H7 (cell line): ENCODE measurements around the gene TAL1. TPM values are rescaled to one million over a fixed set of nuclear protein-coding genes. Genes with fewer than 3 reads are reported as not detected.

Source experiments
- DNase-seq: peaks from one replicate; pipeline ENCODE4 v3.0.0; 2012
- H3K27me3 ChIP-seq: 2 replicates; pipeline ENCODE4 v1.6.0; 2011; ENCODE audit warnings: mild to moderate bottlenecking, low read length; ENCODE audit not compliant: control insufficient read depth, insufficient read depth
- H3K36me3 ChIP-seq: replicated peaks from 2 replicates; pipeline ENCODE4 v1.5.1; 2011; ENCODE audit warnings: low read length; ENCODE audit not compliant: control insufficient read depth, insufficient read depth
- H3K4me3 ChIP-seq: 2 replicates; pipeline ENCODE4 v1.5.1; 2011; ENCODE audit warnings: low read depth, mild to moderate bottlenecking, control low read depth, low read length, moderate library complexity; ENCODE audit not compliant: insufficient read depth
- total RNA-seq: library from RNA; depleted of rRNA; stranded (reverse); fragments of >200 nt; shearing (Covaris generic); gene quantifications from 2 replicates; pipeline ENCODE4 v1.2.3, GENCODE V29; 2014

Gene TAL1
- total RNA-seq, 1 experiment from 2014 or later = 0.07 TPM

GRCh38 chr1:47190857-47191256, 41.2 kb downstream of the TAL1 start:
- Histone ChIP-seq H3K36me3 (no peaks in the 10 kb centered on the region), H3K4me3 (no peak overlapping the region), H3K27me3 (peaks cover 11% of the 10 kb centered on the region)
- no peak for DNase-seq

- Histone ChIP-seq H3K4me3 (no peak overlapping the region), H3K36me3 (no peaks in the 10 kb centered on the region), H3K27me3 (peaks cover 11% of the 10 kb centered on the region)
- no peak for DNase-seq
These were observed 41.5 kb downstream of the TAL1 start for GRCh38 chr1:47190509-47190855.

- H3K4me3 ChIP-seq = no peak within 1 kb of the TSS
These were observed 42.0 kb downstream of the TAL1 start, which contains the start of gene PDZK1IP1 for GRCh38 chr1:47189844-47190508. PDZK1IP1 (minus strand) TSS chr1:47190036; CDS start chr1:47189932, 104 bp downstream.

GRCh38 chr1:47188791-47189785, 42.9 kb downstream of the TAL1 start:
- H3K4me3 ChIP-seq = no peak overlapping the region
- H3K36me3 ChIP-seq = no peaks in the 10 kb centered on the region
- DNase-seq = no peak
- H3K27me3 ChIP-seq = peaks cover 4% of the 10 kb centered on the region

More at GRCh38 chr1:47189844-47190508, 42.0 kb downstream of the TAL1 start, which contains the start of gene PDZK1IP1:
- peaks cover 9% of the 10 kb centered on the region for H3K27me3 ChIP-seq
- peak; percentile 83 for DNase-seq
- no peaks in the 10 kb centered on the region for H3K36me3 ChIP-seq

GRCh38 chr1:47187926-47188250, 44.1 kb downstream of the TAL1 start:
- H3K27me3 ChIP-seq = peaks cover 2% of the 10 kb centered on the region
- H3K4me3 ChIP-seq = no peak overlapping the region
- no peaks in the 10 kb centered on the region for H3K36me3 ChIP-seq
- peak; percentile 20 for DNase-seq

GRCh38 chr1:47187231-47187925, 44.6 kb downstream of the TAL1 start:
- peaks cover 5% of the 10 kb centered on the region for H3K27me3 ChIP-seq
- no peaks in the 10 kb centered on the region for H3K36me3 ChIP-seq
- DNase-seq = peak; percentile 19
- no peak overlapping the region for H3K4me3 ChIP-seq

- no peak overlapping the region for H3K4me3 ChIP-seq
- H3K36me3 ChIP-seq = no peaks in the 10 kb centered on the region
- H3K27me3 ChIP-seq = peaks cover 3% of the 10 kb centered on the region
- peak; percentile 23 for DNase-seq
These were observed 45.5 kb downstream of the TAL1 start for GRCh38 chr1:47186267-47187185.

- H3K36me3 ChIP-seq = no peaks in the 10 kb centered on the region
- peaks cover 13% of the 10 kb centered on the region for H3K27me3 ChIP-seq
- no peak overlapping the region for H3K4me3 ChIP-seq
- peak; percentile 22 for DNase-seq
These were observed 47.0 kb downstream of the TAL1 start for GRCh38 chr1:47184822-47185677.

GRCh38 chr1:47184090-47184821, 47.8 kb downstream of the TAL1 start:
- H3K4me3 ChIP-seq = no peak overlapping the region
- peak; percentile 38 for DNase-seq
- H3K36me3 ChIP-seq = no peaks in the 10 kb centered on the region
- peaks cover 20% of the 10 kb centered on the region for H3K27me3 ChIP-seq

GRCh38 chr1:47183308-47184089, 48.5 kb downstream of the TAL1 start:
- Histone ChIP-seq H3K27me3 (peaks cover 22% of the 10 kb centered on the region), H3K36me3 (no peaks in the 10 kb centered on the region), H3K4me3 (no peak overlapping the region)
- peak; percentile 35 for DNase-seq

GRCh38 chr1:47182676-47183235, 49.3 kb downstream of the TAL1 start:
- Histone ChIP-seq H3K4me3 (no peak overlapping the region), H3K36me3 (no peaks in the 10 kb centered on the region), H3K27me3 (peaks cover 22% of the 10 kb centered on the region)
- peak; percentile 35 for DNase-seq
